ENCODE data around the gene TRRAP.
"Not testable (repeated sequence)": the region's sequence is repeated elsewhere in the genome, so short reads cannot be mapped to it uniquely, and the experiment has no call there.

The TRRAP gene

DNA sequence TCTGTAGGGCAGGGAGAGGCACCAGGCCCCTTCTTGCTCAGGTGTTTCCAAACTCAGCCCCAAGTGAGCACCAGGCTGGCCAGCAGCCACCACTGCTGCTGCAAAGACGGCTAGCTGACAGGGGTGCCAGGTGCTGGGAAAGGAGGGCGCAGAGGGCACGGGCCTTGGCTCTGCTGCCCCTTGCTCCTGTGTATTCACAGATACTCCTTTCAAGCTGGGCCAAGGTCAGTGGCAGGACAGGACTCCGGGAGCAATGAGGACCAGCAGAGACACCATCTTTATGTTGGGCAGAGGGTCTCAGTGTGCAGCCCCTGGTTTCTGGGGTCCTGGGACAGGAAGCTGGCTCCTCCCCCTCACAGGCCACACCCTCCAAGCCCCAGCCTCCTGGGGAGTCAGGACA lies 155.4 kb downstream of the TRRAP start:
- DNase-seq = no peak

DNA sequence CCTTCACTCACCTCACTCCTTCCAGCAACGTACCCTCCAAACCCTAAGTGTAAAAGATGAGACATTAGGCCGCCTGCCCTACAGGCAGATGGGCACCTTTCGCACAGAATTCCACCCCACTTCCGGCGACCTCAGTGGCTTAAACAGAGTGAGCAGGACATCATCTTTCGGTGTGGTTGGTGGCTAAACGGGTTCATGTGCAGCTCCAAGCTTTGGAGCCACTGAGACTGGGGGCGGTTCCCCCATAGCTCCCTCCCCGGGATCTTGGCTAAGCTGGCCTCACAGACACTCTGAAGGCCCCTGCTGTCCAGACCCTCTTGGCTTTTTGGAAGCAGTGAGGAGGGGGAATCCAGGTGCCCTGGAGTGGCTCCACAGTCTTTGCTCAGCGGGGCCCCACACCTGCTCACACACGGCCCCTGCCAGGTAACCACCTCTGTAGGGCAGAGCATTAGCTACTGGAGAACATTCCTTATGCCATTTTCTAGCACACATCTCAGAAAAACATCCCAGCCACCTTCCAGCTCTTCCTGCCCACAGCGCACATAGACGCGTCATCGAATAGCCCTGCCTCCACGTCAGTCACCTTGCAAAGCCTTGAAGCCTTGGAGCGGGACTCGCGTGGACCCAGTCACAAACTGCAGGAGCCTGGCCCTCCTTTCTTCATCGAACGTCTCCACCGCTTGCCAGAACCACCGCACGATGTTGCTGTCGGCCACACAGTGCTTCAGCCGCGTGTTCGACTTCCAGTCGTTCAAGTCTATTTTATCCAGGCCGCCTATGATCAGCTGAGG lies 156.8 kb downstream of the TRRAP start:
- DNase-seq = no peak

GRCh38 chr7:99035723-99036545 lies 157.6 kb downstream of the TRRAP start:
- DNase-seq = no peak

DNA sequence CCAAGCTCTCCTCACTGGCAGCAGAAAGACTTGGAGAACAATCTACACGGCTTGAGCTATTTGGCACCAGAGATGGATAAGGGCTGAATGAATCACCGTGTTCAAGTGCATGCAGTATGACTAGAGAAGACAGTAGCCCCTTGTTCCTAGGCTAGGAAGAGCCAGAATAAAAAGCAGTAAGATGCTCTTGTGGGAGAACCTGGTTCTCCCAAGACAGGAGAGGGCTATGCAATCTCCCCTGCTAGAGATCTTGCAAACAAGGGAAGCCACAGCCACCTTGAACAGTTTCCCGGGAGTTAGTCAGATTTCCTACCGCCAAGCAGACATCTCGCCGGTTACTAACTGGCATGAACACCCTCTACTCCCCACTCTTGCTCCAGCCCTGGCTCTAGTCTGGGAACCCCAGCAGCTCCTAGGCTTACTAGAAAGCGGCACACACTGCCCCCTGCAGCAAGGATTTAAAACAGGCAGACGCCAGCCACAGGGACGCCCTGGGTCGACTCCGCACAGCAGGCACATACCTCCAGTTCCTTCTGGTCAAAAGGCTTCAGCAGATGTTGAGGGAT lies 158.3 kb downstream of the TRRAP start:
- DNase-seq = peak; percentile 39

DNA sequence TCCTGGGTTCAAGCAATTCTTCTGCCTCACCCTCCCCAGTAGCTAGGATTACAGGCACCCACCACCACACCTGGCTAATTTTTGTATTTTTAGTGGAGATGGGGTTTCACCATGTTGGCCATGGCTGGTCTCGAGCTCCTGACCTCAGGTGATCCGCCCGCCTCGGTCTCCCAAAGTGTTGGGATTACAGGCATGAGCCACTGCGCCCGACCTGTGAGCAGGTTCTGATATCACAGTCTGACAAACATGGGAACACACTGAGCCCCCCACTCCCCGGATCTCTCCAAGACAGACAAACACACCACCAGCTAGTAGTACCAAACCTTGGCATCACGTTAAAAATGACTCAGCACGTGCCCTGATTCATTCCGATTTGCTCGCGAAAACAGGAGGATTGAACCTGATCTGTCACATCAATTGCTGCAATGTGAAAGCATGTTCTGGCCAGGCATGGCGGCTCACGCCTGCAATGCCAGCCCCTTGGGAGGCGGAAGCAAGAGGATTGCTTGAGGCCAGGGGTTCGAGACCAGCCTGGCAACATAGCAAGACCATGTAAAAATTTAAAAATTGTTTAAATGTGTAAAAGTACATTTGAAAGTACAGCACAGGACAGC lies 159.1 kb downstream of the TRRAP start:
- no peak for DNase-seq

- DNase-seq = no peak
Observed at GRCh38 chr7:99038086-99038855, 159.9 kb downstream of the TRRAP start.

GRCh38 chr7:99039384-99039891 lies 161.1 kb downstream of the TRRAP start:
- DNase-seq = no peak

GRCh38 chr7:99040104-99040958 lies 162.0 kb downstream of the TRRAP start:
- peak; percentile 84 for DNase-seq

DNA sequence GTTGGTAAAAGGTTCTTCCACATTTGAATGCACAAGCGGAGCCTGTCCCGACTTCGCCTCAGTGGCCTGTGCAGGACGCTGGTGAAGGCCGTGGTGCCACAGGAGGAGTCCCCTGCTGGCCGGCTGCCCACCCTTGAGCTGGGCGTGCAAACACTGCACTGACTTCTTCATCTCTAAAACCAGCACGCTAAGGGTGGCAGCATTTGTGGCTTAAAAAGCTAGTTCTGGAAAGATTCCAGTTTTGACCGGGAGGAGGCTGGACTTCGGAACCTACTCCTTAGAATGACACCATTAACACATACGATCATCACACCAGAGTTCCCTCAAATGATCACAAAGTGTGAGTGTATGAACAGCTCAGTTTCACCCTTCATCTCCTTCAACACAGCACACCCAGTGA lies 163.2 kb downstream of the TRRAP start:
- no peak for DNase-seq

GRCh38 chr7:99042957-99043356 lies 164.6 kb downstream of the TRRAP start:
- peak; percentile 40 for DNase-seq

- not testable (repeated sequence) for DNase-seq
Observed at GRCh38 chr7:99044858-99045257, 166.5 kb downstream of the TRRAP start.

DNA sequence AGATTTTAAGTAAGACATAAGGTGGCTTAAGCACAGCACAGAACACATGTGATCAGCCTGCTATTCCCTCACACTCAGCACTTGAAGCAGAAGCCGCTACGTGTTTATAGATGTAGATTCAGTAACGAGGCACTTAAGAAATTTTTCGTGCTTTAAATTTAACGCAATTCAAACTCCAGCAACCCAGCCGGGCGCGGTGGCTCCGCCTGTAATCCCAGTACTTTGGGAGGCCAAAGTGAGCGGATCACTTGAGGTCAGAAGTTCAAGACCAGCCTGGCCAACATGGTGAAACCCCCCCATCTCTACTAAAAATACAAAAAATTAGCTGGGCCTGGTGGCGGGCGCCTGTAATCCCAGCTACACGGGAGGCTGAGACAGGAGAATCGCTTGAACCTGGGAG lies 167.9 kb downstream of the TRRAP start:
- DNase-seq = not testable (repeated sequence)

- no peak for DNase-seq
Observed at GRCh38 chr7:99046722-99047121, 168.4 kb downstream of the TRRAP start.

DNA sequence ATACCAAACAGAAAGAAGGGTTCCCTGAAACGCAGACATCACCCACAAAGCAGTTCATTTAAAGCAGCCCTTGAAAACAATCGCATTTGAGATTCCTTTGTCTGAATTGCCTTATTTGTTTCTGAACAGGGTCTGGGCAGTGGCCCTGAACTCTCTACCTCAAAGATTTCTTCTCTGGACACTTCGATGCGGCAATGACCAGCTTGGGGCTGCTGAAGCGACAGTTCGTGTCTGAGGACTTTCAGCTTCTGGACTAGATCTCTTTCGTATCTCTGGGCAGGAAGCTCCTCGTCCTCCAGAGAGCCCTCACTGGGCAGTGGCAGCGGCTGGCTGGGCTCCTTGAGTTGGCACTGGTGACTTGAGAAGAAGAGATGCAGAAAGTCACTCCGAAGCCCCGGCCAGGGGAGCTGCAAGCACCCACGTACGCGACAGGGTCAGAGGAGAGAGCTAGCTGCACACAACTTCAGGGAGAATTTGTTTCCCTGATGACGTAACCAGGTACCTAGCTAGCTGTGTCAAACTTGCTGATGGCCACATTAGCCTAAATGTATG lies 169.3 kb downstream of the TRRAP start:
- DNase-seq = no peak

GRCh38 chr7:99050971-99051370 lies 172.6 kb downstream of the TRRAP start:
- DNase-seq = no peak

- DNase-seq = no peak
Observed at GRCh38 chr7:99054781-99055180, 176.4 kb downstream of the TRRAP start.

- no peak for DNase-seq
Observed at GRCh38 chr7:99061001-99061776, 182.9 kb downstream of the TRRAP start.
